DND-41 (cell line): ENCODE results near the gene RPL35.
"Not testable (repeated sequence)": the region's sequence is repeated elsewhere in the genome, so short reads cannot be mapped to it uniquely, and the experiment has no call there.

Source experiments
- ATAC-seq: fragments of 200-7000 bp; cut with Tn5 transposase; 3 replicates; pipeline ENCODE4 v1.9.1; 2021; ENCODE audit warnings: low read depth; ENCODE audit not compliant: insufficient read depth
- DNase-seq: peaks from one replicate; pipeline ENCODE4 v3.0.0-alpha.2; 2020
- H2AFZ ChIP-seq: 2 replicates; pipeline ENCODE4 v1.6.0; 2012; ENCODE audit warnings: low read depth, low read length
- H3K27ac ChIP-seq: 2 replicates; pipeline ENCODE4 v1.5.1; 2012; ENCODE audit warnings: low read length, inconsistent platforms
- H3K27me3 ChIP-seq: fragments of 200-600 bp; sonication (generic); 2 replicates; pipeline ENCODE4 v1.6.0; 2012; ENCODE audit warnings: low read length, mild to moderate bottlenecking, inconsistent platforms; ENCODE audit not compliant: insufficient read depth, poor library complexity
- H3K36me3 ChIP-seq: 2 replicates; pipeline ENCODE4 v1.5.1; 2012; ENCODE audit warnings: low read length, inconsistent platforms; ENCODE audit not compliant: insufficient read depth
- H3K4me1 ChIP-seq: 2 replicates; pipeline ENCODE4 v1.5.1; 2012; ENCODE audit warnings: mild to moderate bottlenecking, low read length; ENCODE audit not compliant: insufficient read depth
- H3K4me2 ChIP-seq: 2 replicates; pipeline ENCODE4 v1.6.0; 2012; ENCODE audit warnings: mild to moderate bottlenecking, moderate library complexity, low read length, inconsistent platforms; ENCODE audit not compliant: insufficient read depth
- H3K4me3 ChIP-seq, 2 experiments: fragments of 200-600 bp in 1 of 2; shearing (Covaris generic) in 1 of 2; 2 replicates each; pipeline ENCODE4 v1.5.1; 2012 to 2016; ENCODE audit warnings: inconsistent platforms in 2 of 2, low read length in 2 of 2, mild to moderate bottlenecking in 2 of 2, low read depth in 1 of 2, moderate library complexity in 1 of 2
- H3K79me2 ChIP-seq: 2 replicates; pipeline ENCODE4 v1.6.0; 2012; ENCODE audit warnings: low read length, inconsistent platforms; ENCODE audit not compliant: insufficient read depth
- H3K9ac ChIP-seq: 2 replicates; pipeline ENCODE4 v1.6.0; 2012; ENCODE audit warnings: low read depth, mild to moderate bottlenecking, inconsistent platforms, low read length, moderate library complexity
- H3K9me3 ChIP-seq: 2 replicates; pipeline ENCODE4 v1.5.1; 2012; ENCODE audit warnings: low read length, moderate library complexity, mild to moderate bottlenecking, inconsistent platforms; ENCODE audit not compliant: insufficient read depth, severe bottlenecking
- H4K20me1 ChIP-seq: 2 replicates; pipeline ENCODE4 v1.6.0; 2012; ENCODE audit warnings: low read length; ENCODE audit not compliant: insufficient read depth
- EZH2 ChIP-seq: IDR thresholded peaks from 3 replicates; pipeline ENCODE4 v1.6.1; 2012; ENCODE audit warnings: borderline replicate concordance, low read depth, mild to moderate bottlenecking, moderate library complexity, low read length, inconsistent platforms; ENCODE audit not compliant: severe bottlenecking
- TF ChIP-seq, protein P1 (sequence below): IDR thresholded peaks from 2 replicates; pipeline ENCODE4 v1.5.1; 2012; ENCODE audit warnings: borderline replicate concordance, low read length, moderate library complexity, mild to moderate bottlenecking; ENCODE audit not compliant: poor library complexity, severe bottlenecking; ENCODE audit errors: extremely low read depth

RPL35 gene

DNA sequence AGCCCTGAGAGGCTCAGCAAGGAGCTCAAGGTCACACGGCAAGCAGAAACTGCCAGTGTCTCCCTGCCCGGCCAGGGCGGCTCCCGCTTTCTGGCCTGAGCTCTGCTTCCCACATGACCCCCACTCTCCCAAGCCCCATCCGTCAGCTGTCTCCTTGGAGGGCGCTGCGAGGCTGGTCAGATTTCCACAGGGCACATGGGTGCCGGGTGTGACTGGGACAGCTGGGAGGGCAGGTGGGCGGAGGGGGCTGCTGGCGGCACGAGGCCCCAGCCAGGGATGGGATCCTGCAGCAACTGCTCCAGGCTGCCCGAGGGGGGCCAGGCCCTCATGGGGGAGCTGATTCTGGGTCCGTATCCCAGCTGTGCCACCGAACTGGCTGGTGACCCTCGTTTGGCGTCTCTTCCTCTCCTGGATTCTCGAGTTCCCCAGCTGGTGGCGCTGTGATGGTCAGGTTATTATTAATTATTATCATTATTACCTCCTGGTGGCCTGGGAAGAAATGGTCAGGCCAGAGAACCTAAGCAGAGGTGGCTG lies 21.4 kb downstream of the RPL35 start:
- Histone ChIP-seq H3K9ac (no peak overlapping the region), H3K27ac (no peak overlapping the region), H3K4me3 (no peak overlapping the region), H3K27me3 (no peaks in the 10 kb centered on the region), H3K79me2 (no peaks in the 10 kb centered on the region), H3K36me3 (no peaks in the 10 kb centered on the region), H4K20me1 (no peaks in the 10 kb centered on the region), H2AFZ (no peak overlapping the region), H3K4me2 (no peak overlapping the region), H3K4me1 (no peaks in the 10 kb centered on the region), H3K9me3 (no peaks in the 10 kb centered on the region)
- no peak for DNase-seq
- no peak for ATAC-seq
- TF ChIP-seq, protein P1, sequence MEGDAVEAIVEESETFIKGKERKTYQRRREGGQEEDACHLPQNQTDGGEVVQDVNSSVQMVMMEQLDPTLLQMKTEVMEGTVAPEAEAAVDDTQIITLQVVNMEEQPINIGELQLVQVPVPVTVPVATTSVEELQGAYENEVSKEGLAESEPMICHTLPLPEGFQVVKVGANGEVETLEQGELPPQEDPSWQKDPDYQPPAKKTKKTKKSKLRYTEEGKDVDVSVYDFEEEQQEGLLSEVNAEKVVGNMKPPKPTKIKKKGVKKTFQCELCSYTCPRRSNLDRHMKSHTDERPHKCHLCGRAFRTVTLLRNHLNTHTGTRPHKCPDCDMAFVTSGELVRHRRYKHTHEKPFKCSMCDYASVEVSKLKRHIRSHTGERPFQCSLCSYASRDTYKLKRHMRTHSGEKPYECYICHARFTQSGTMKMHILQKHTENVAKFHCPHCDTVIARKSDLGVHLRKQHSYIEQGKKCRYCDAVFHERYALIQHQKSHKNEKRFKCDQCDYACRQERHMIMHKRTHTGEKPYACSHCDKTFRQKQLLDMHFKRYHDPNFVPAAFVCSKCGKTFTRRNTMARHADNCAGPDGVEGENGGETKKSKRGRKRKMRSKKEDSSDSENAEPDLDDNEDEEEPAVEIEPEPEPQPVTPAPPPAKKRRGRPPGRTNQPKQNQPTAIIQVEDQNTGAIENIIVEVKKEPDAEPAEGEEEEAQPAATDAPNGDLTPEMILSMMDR, result peak; percentile 49
- no peak for TF ChIP-seq EZH2

DNA sequence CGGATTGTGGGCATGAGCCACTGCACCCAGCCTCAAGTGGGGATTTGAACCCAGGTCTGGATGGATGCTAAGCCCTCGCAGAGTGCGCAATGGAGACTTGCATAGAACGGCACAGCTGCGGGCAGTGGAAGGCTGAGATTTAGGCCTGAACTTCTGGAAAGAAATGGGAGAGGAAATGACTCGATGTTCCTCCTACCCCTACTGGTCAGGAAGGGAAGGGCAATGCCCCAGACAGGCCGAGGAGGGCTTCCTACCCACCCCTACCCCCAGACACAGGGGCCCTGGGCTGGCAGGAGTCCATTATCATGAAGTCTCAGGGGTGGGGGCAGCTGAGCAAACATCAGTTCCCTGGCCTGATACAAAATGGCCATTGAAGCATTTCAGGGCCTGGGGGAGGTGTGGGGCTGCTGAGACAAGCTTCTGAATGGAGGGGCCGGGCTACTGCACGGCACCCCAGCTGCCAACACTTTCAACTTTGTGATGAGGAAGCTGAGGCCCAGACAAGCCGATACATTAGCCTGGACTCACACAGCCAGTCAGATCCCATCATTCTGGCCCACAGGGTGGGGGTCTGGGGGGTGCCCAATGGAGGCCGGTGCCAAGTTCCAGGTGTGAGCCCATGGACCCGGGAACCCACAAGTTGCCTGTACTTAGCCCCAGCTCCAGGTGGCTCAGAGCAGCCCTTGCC lies 22.0 kb downstream of the RPL35 start:
- no peak overlapping the region for H3K27ac ChIP-seq
- H3K9ac ChIP-seq, result no peak overlapping the region
- H3K4me2 ChIP-seq, result no peak overlapping the region

GRCh38 chr9:124838567-124839275 lies 23.0 kb downstream of the RPL35 start:
- not testable (repeated sequence) for H3K4me3 ChIP-seq, ATAC-seq

More for the DNA sequence above, 22.0 kb downstream of the RPL35 start:
- TF ChIP-seq, protein P1, result peak; percentile 45
- no peak for TF ChIP-seq EZH2
- no peaks in the 10 kb centered on the region for H3K9me3 ChIP-seq
- no peaks in the 10 kb centered on the region for H4K20me1 ChIP-seq
- DNase-seq (no peak), ATAC-seq (peak; percentile 59; the same call in 2 of the 3 replicates)
- H3K4me1 ChIP-seq, result no peaks in the 10 kb centered on the region
- H2AFZ ChIP-seq, result no peak overlapping the region
- H3K36me3 ChIP-seq, result no peaks in the 10 kb centered on the region
- no peaks in the 10 kb centered on the region for H3K79me2 ChIP-seq
- no peaks in the 10 kb centered on the region for H3K27me3 ChIP-seq
- H3K4me3 ChIP-seq, result no peak overlapping the region

DNA sequence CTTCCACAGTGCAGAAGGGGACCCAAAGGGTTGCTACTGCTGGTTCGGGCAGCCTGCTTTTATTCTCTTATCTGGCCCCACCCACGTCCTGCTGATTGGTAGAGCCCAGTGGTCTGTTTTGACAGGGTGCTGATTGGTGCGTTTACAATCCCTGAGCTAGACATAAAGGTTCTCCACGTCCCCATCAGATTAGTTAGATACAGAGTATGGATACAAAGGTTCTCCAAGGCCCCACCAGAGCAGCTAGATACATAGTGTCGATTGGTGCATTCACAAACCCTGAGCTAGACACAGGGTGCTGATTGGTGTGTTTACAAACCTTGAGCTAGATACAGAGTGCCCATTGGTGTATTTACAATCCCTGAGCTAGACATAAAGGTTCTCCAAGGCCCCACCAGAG lies 23.6 kb downstream of the RPL35 start:
- H4K20me1 ChIP-seq, DNase-seq, ATAC-seq, H3K4me2 ChIP-seq, H3K4me3 ChIP-seq, H3K27ac ChIP-seq, H2AFZ ChIP-seq, H3K9ac ChIP-seq, H3K27me3 ChIP-seq, H3K9me3 ChIP-seq, H3K4me1 ChIP-seq, H3K36me3 ChIP-seq, H3K79me2 ChIP-seq: not testable (repeated sequence)

More at GRCh38 chr9:124838567-124839275, 23.0 kb downstream of the RPL35 start:
- H3K4me2 ChIP-seq, H3K27ac ChIP-seq, H3K36me3 ChIP-seq, DNase-seq, H4K20me1 ChIP-seq, H3K9me3 ChIP-seq, H2AFZ ChIP-seq, H3K4me1 ChIP-seq, H3K79me2 ChIP-seq, H3K27me3 ChIP-seq, H3K9ac ChIP-seq: not testable (repeated sequence)
